K562 treated with DMSO at 1 percent for 12 hours (cell line): Measurements from ENCODE around the gene ALKBH2. TPM values are rescaled to one million over a fixed set of nuclear protein-coding genes. Genes with fewer than 3 reads are reported as not detected.

Experiments used
- total RNA-seq: library from RNA; unstranded; fragments of 300-600 nt; gene quantifications from 2 replicates; pipeline ENCODE4 v1.2.3, GENCODE V29; 2022; ENCODE audit not compliant: insufficient read depth

The ALKBH2 gene
- 19.1 and 24.8 TPM in 2 replicates for total RNA-seq

GRCh38 chr12:109093022-109093918, at the start of gene ALKBH2:
Gene ALKBH2 (minus strand): TSS chr12:109093472. CDS start chr12:109092786, 686 bp downstream.

GRCh38 chr12:109115758-109116610, 22.7 kb upstream of the ALKBH2 start, which contains the start of gene ACACB:
Gene ACACB (plus strand): TSS chr12:109116587. CDS start chr12:109139406, 22,819 bp downstream.

GRCh38 chr12:109097435-109098182, 4.3 kb upstream of the ALKBH2 start, which contains the start of gene UNG:
Gene UNG (plus strand): TSS chr12:109097597. CDS start chr12:109097680, 83 bp downstream.

GRCh38 chr12:109052414-109053323, 40.6 kb downstream of the ALKBH2 start, which contains the start of gene USP30:
Gene USP30 (plus strand): TSS chr12:109052576. CDS start chr12:109052679, 103 bp downstream.

Other genes starting within 250 kb of the ALKBH2 start
- gene SSH1, start 235.9 kb downstream of the ALKBH2 start, total RNA-seq, result 2.8 and 17.5 TPM in 2 replicates
- gene DAO, start 213.4 kb downstream of the ALKBH2 start, total RNA-seq, result not detected in 2 replicates
- 0.18 and 0.27 TPM in 2 replicates for gene SVOP, start 72.4 kb downstream of the ALKBH2 start, total RNA-seq
- 11.0 and 13.3 TPM in 2 replicates for gene USP30, start 40.9 kb downstream of the ALKBH2 start, total RNA-seq
- gene UNG, start 4.1 kb upstream of the ALKBH2 start, total RNA-seq, result 17.3 and 22.8 TPM in 2 replicates
- gene ACACB, start 23.1 kb upstream of the ALKBH2 start, total RNA-seq, result 1.3 and 6.3 TPM in 2 replicates
- gene FOXN4, start 215.8 kb upstream of the ALKBH2 start, total RNA-seq, result not detected in 2 replicates